CD4-positive, alpha-beta T cell treated with Interleukin-4 for 4 hours (primary cell): ENCODE data around the gene PPP1R16B.
A peak's percentile ranks its signal among the peaks of the same experiment; 100 is the strongest.

Experiments used
- DNase-seq: peaks from one replicate; pipeline ENCODE4 v3.0.0-alpha.2; 2020

The PPP1R16B gene

GRCh38 chr20:38902601-38903000, 97.1 kb downstream of the PPP1R16B start:
- no peak for DNase-seq

- DNase-seq: no peak
Observed at GRCh38 chr20:38903335-38903734, 97.8 kb downstream of the PPP1R16B start.

DNA sequence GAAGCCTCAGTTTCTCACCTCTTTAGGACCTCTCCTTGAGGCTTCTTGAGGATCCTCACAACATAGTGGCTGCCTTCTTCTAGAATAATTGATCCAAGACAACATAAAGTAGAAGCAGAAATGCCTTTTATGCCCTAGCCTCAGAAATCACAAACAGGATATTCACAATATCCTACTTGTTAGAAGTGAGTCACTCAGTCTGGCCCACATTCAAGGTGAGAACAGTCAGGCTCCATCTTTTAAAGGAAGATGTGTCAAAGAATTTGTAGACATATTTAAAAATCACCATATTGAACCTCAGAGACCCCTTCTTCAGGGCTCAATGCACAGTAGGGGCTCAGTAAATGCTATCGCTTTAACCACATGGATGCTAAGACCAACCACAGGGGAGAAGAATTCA, 99.9 kb downstream of the PPP1R16B start:
- DNase-seq: no peak

- no peak for DNase-seq
Observed at GRCh38 chr20:38907918-38908677, 102.6 kb downstream of the PPP1R16B start.

DNA sequence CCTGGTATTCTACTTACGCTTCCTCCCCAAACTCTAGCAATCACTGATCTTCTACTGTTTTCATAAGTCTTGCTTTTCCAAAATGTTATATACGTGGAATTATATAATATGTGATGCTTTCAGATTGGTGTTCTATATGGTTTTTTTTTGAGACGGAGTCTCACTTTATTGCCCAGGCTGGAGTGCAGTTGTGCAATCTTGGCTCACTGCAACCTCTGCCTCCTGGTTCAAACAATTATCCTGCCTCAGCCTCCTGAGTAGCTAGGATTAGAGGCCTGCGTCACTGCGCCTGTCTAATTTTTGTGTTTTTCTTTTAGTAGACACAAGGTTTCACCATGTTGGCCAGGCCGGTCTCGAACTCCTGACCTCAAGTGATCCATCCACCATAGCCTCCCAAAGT, 109.9 kb downstream of the PPP1R16B start:
- no peak for DNase-seq

GRCh38 chr20:38917657-38918056, 112.2 kb downstream of the PPP1R16B start:
- no peak for DNase-seq

GRCh38 chr20:38918172-38918571, 112.7 kb downstream of the PPP1R16B start:
- no peak for DNase-seq

GRCh38 chr20:38919683-38920082, 114.2 kb downstream of the PPP1R16B start:
- DNase-seq: no peak

DNA sequence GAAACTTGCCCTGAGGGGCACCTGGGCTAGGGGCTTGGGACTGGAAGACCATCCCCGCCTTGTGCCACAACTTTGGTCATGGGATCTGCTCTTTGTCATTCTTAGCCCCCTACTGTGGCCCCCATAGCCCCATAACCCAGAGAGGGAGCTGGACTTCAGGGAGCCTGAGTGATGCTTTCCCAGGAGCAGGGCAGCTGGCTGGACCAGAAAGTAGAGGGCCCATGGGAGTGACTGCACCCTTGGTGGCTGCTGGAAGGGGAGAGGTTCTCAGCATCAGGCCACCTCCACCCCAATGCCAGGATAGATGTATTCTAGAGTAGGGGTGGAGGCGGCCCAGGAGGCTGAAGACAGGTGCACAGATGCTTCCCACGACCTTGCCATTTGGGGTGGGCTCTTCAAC, 114.9 kb downstream of the PPP1R16B start:
- DNase-seq: no peak

- no peak for DNase-seq
Observed at GRCh38 chr20:38920851-38921250, 115.4 kb downstream of the PPP1R16B start.

DNA sequence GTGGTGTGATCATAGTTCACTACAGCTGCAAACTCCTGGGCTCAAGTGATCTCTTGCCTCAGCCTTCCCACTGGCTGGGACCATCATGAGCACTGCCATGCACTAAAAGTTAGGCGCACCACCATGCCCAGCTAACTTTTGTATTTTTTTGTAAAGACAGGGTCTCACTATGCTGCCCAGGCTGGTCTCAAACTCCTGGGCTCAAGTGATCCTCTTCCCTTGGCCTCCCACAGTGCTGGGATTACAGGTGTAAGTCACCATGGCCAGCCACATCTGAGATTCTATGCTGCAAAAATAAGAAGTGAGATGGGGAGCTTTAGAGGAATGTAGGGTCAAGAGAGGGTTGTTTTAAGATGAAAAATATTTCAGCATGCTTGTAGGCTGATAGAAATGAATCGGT, 119.2 kb downstream of the PPP1R16B start:
- DNase-seq: no peak

GRCh38 chr20:38926142-38926933, 120.8 kb downstream of the PPP1R16B start, which contains the start of gene FAM83D:
Gene FAM83D (plus strand): TSS chr20:38926417. CDS start chr20:38926443, 26 bp downstream.
- DNase-seq: peak; percentile 96

DNA sequence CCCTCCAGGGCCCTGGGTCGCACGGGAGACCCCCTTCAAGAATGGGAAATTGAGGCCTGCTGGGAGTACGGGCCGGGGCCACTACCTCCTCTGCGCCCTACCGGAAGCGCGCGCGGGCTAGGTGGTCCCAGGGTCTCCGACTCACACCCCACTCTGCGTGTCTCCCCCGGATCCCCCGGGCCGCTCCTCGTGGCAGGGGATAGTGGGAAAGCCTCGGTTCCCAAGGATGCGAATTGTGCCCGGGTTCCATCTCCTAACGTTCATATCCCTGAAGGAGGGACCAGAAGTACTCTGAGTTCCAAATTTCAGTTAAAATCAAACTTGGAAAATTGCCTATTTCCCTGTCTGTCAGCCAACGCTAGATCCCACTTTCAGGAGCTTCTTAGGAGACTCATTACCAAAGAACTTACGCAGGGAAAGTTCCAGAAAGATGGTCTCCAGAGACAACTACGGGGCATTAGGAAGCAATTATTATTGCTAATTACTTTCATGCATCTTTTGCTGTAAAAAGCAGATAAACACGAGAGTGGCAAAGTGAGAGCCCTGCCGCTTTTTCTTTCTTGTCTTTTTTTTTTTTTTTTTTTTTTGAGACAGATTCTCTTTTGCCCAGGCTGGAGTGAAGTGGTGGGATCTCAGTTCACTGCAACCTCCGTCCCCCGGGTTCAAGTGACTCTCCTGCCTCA, 121.6 kb downstream of the PPP1R16B start:
- DNase-seq: no peak

DNA sequence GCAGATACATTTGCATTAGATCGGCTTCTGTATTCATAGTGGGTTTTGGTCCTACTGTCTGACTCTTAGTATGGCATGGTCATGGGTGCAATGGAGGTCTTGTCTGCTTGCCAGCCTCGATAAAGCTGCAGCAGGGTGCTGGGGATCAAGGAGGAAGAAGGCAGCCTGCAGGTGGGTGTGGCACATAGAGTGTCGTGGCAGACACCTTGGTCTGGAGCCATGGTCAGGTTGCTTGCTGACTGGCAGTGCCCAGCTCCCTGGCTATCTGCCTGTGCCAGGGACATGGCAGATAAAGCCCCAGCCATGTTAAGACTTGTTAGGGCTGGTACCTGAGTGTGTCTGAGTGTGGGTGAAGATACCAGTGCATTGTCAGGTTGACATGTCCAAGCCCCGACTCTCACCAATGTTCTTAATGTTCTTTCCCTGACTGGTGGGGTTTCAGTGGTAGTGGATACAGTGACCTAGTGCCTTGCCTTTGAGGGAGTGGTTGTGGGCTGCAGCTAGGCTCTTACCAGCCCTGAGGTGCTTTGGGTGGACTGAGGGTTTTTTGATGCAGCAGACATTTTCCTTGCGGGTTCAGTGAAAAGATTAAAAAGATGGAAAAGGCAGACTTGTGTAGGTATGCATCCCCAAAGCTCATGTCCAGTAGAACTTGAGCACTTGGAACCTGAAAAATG, 122.5 kb downstream of the PPP1R16B start:
- no peak for DNase-seq

GRCh38 chr20:38930242-38930569, 124.7 kb downstream of the PPP1R16B start:
- no peak for DNase-seq

DNA sequence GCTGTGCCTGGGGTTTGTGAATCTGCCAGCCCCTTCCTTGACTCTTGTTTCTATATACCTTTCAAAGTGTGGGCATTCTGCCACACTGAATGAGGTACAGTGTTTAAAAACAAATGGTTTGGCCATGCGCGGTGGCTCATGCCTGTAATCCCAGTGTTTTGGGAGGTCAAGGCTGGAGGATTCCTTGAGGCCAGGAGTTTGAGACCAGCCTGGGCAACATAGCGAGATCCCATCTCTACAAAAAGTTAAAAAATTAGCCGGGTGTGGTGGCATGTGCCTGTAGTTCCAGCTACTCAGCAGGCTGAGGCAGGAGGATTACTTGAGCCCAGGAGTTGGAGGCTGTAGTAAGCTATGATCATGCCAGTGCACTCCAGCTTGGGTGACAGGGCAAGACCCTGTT, 126.5 kb downstream of the PPP1R16B start:
- no peak for DNase-seq

- DNase-seq: no peak
Observed at GRCh38 chr20:38932457-38933120, 127.1 kb downstream of the PPP1R16B start.

GRCh38 chr20:38934530-38934929, 129.0 kb downstream of the PPP1R16B start:
- no peak for DNase-seq

- DNase-seq: no peak
Observed at GRCh38 chr20:38935285-38935684, 129.8 kb downstream of the PPP1R16B start.

- no peak for DNase-seq
Observed at GRCh38 chr20:38935967-38936407, 130.5 kb downstream of the PPP1R16B start.

GRCh38 chr20:38937000-38937399, 131.5 kb downstream of the PPP1R16B start:
- DNase-seq: no peak

GRCh38 chr20:38937978-38938473, 132.5 kb downstream of the PPP1R16B start:
- DNase-seq: no peak
